ENCODE results near the gene ST3GAL5. TPM values are rescaled to one million over a fixed set of nuclear protein-coding genes. Genes with fewer than 3 reads are reported as not detected.

ST3GAL5 gene
- polyA plus RNA-seq, 4 donors: 1.6 to 5.3 (median 3.6) TPM

- DNase-seq (no peak), FAIRE-seq (no peak)
- Histone ChIP-seq H3K27ac (ENCODE audit: low read depth in 1 of 3, low read length in 2 of 3) (no peak overlapping the region), H3K9me3 (ENCODE audit: control insufficient read depth in 2 of 2, insufficient read depth in 1 of 2, low read depth in 1 of 2, low read length in 1 of 2) (no peaks in the 10 kb centered on the region), H3K27me3 (ENCODE audit: control insufficient read depth in 3 of 3, insufficient read depth in 3 of 3, low read length in 3 of 3) (peaks cover 0 to 5% (median 0%) of the 10 kb centered on the region in 3 donors), H3K36me3 (ENCODE audit: control insufficient read depth in 3 of 3, insufficient read depth in 2 of 3, low read depth in 1 of 3, low read length in 3 of 3) (peaks cover 0 to 16% (median 0%) of the 10 kb centered on the region in 3 donors), H3K4me3 (ENCODE audit: low read depth in 1 of 3, low read length in 3 of 3) (no peak overlapping the region), H3K4me1 (ENCODE audit: control insufficient read depth in 3 of 3, insufficient read depth in 2 of 3, low read depth in 1 of 3, low read length in 2 of 3) (peaks cover 0 to 3% (median 0%) of the 10 kb centered on the region in 3 donors)
- 60 to 74% (median 64%) methylated on average over 4 of the region's 4 CpGs for WGBS, 3 donors
Measured at GRCh38 chr2:85790032-85790431, 98.8 kb downstream of the ST3GAL5 start.

- no peak overlapping the region for H3K4me3 ChIP-seq (ENCODE audit: low read depth in 1 of 3, low read length in 3 of 3)
- H3K27ac ChIP-seq (ENCODE audit: low read depth in 1 of 3, low read length in 2 of 3): no peak overlapping the region
- peaks cover 0 to 6% (median 0%) of the 10 kb centered on the region in 3 donors for H3K27me3 ChIP-seq (ENCODE audit: control insufficient read depth in 3 of 3, insufficient read depth in 3 of 3, low read length in 3 of 3)
- H3K36me3 ChIP-seq (ENCODE audit: control insufficient read depth in 3 of 3, insufficient read depth in 2 of 3, low read depth in 1 of 3, low read length in 3 of 3): peaks cover 0 to 16% (median 0%) of the 10 kb centered on the region in 3 donors
- 80 to 90% (median 87%) methylated on average over 5 of the region's 5 CpGs for whole genome bisulfite sequencing, 3 donors
- no peaks in the 10 kb centered on the region for H3K9me3 ChIP-seq (ENCODE audit: control insufficient read depth in 2 of 2, insufficient read depth in 1 of 2, low read depth in 1 of 2, low read length in 1 of 2)
- peaks cover 0 to 2% (median 0%) of the 10 kb centered on the region in 3 donors for H3K4me1 ChIP-seq (ENCODE audit: control insufficient read depth in 3 of 3, insufficient read depth in 2 of 3, low read depth in 1 of 3, low read length in 2 of 3)
- no peak for FAIRE-seq
- DNase-seq: no peak
Measured at GRCh38 chr2:85789271-85789670, 99.5 kb downstream of the ST3GAL5 start.

- FAIRE-seq: no peak
- H3K27ac ChIP-seq (ENCODE audit: low read depth in 1 of 3, low read length in 2 of 3): no peak overlapping the region
Measured at GRCh38 chr2:85788603-85789002, 100.2 kb downstream of the ST3GAL5 start.

GRCh38 chr2:85787981-85788340 is 100.8 kb downstream of the ST3GAL5 start:
- Histone ChIP-seq H3K36me3 (ENCODE audit: control insufficient read depth in 3 of 3, insufficient read depth in 2 of 3, low read depth in 1 of 3, low read length in 3 of 3) (peaks cover 0 to 16% (median 0%) of the 10 kb centered on the region in 3 donors), H3K9me3 (ENCODE audit: control insufficient read depth in 2 of 2, insufficient read depth in 1 of 2, low read depth in 1 of 2, low read length in 1 of 2) (no peaks in the 10 kb centered on the region), H3K27me3 (ENCODE audit: control insufficient read depth in 3 of 3, insufficient read depth in 3 of 3, low read length in 3 of 3) (peaks cover 0 to 6% (median 0%) of the 10 kb centered on the region in 3 donors), H3K27ac (ENCODE audit: low read depth in 1 of 3, low read length in 2 of 3) (no peak overlapping the region), H3K4me3 (ENCODE audit: low read depth in 1 of 3, low read length in 3 of 3) (no peak overlapping the region), H3K4me1 (ENCODE audit: control insufficient read depth in 3 of 3, insufficient read depth in 2 of 3, low read depth in 1 of 3, low read length in 2 of 3) (no peaks in the 10 kb centered on the region)
- FAIRE-seq: no peak
- no peak for DNase-seq
- 88 to 93% (median 89%) methylated on average over 6 of the region's 6 CpGs for WGBS, 3 donors

More at GRCh38 chr2:85788603-85789002, 100.2 kb downstream of the ST3GAL5 start:
- no peak overlapping the region for H3K4me3 ChIP-seq (ENCODE audit: low read depth in 1 of 3, low read length in 3 of 3)
- DNase-seq: no peak
- H3K4me1 ChIP-seq (ENCODE audit: control insufficient read depth in 3 of 3, insufficient read depth in 2 of 3, low read depth in 1 of 3, low read length in 2 of 3): no peaks in the 10 kb centered on the region
- peaks cover 0 to 6% (median 0%) of the 10 kb centered on the region in 3 donors for H3K27me3 ChIP-seq (ENCODE audit: control insufficient read depth in 3 of 3, insufficient read depth in 3 of 3, low read length in 3 of 3)
- peaks cover 0 to 16% (median 0%) of the 10 kb centered on the region in 3 donors for H3K36me3 ChIP-seq (ENCODE audit: control insufficient read depth in 3 of 3, insufficient read depth in 2 of 3, low read depth in 1 of 3, low read length in 3 of 3)
- no peaks in the 10 kb centered on the region for H3K9me3 ChIP-seq (ENCODE audit: control insufficient read depth in 2 of 2, insufficient read depth in 1 of 2, low read depth in 1 of 2, low read length in 1 of 2)
- 76 to 81% (median 80%) methylated on average over 3 of the region's 3 CpGs for WGBS, 3 donors

- Histone ChIP-seq H3K36me3 (ENCODE audit: control insufficient read depth in 3 of 3, insufficient read depth in 2 of 3, low read depth in 1 of 3, low read length in 3 of 3) (peaks cover 0 to 18% (median 0%) of the 10 kb centered on the region in 3 donors), H3K9me3 (ENCODE audit: control insufficient read depth in 2 of 2, insufficient read depth in 1 of 2, low read depth in 1 of 2, low read length in 1 of 2) (no peaks in the 10 kb centered on the region), H3K4me1 (ENCODE audit: control insufficient read depth in 3 of 3, insufficient read depth in 2 of 3, low read depth in 1 of 3, low read length in 2 of 3) (no peaks in the 10 kb centered on the region), H3K27me3 (ENCODE audit: control insufficient read depth in 3 of 3, insufficient read depth in 3 of 3, low read length in 3 of 3) (peaks cover 0 to 6% (median 0%) of the 10 kb centered on the region in 3 donors), H3K27ac (ENCODE audit: low read depth in 1 of 3, low read length in 2 of 3) (no peak overlapping the region), H3K4me3 (ENCODE audit: low read depth in 1 of 3, low read length in 3 of 3) (no peak overlapping the region)
- DNase-seq: no peak
- 82 to 91% (median 85%) methylated on average over 8 of the region's 8 CpGs for WGBS, 3 donors
- FAIRE-seq: no peak
Measured at GRCh38 chr2:85787282-85787980, 101.4 kb downstream of the ST3GAL5 start.

Other genes starting within 250 kb of the ST3GAL5 start
- 10 to 100 TPM in 2 of 4 donors, under 1 TPM in 2; 0.01 to 34.9 (median 6.0) TPM for gene SFTPB, start 220.8 kb downstream of the ST3GAL5 start, polyA plus RNA-seq
- 1 to 10 TPM in 3 of 4 donors, not detected in 1; 1.4 to 2.1 (median 1.4) TPM for gene GNLY, start 194.6 kb downstream of the ST3GAL5 start, polyA plus RNA-seq
- gene ATOH8, start 135.0 kb downstream of the ST3GAL5 start, polyA plus RNA-seq: 10 to 100 TPM in 1 of 4 donors, 1 to 10 TPM in 3; 1.6 to 18.4 (median 3.7) TPM
- 10 to 100 TPM in 1 of 4 donors, 1 to 10 TPM in 3; 1.4 to 12.6 (median 5.4) TPM for gene POLR1A, start 216.9 kb upstream of the ST3GAL5 start, polyA plus RNA-seq
- gene PTCD3, start 217.2 kb upstream of the ST3GAL5 start, polyA plus RNA-seq: 10 to 100 TPM; 14.1 to 86.1 (median 25.0) TPM